IMR-90 (cell line): ENCODE data around the gene FOXP1. TPM values are rescaled to one million over a fixed set of nuclear protein-coding genes. Genes with fewer than 3 reads are reported as not detected.
A peak's percentile ranks its signal among the peaks of the same experiment; 100 is the strongest.

Source experiments
- ATAC-seq: fragments of 200-7000 bp; cut with Tn5 transposase; 2 replicates; pipeline ENCODE4 v1.9.1; 2020; ENCODE audit warnings: low read depth, mild to moderate bottlenecking, moderate library complexity
- BruUV-seq: library from RNA; stranded (reverse); fragments of 400-500 nt; replicated peaks from 2 replicates; lab custom pipeline; 2021; lab: Mats Ljungman, UMichigan
- CTCF ChIA-PET: fragments of 300-600 bp; formaldehyde crosslinking; extraction: SDS; loops from one replicate; lab custom pipeline; 2021; ENCODE audit warnings: antibody characterized with exemption; lab: Yijun Ruan, JAX
- POLR2A ChIA-PET: fragments of 300-600 bp; sonication (Branson Sonifier 250); formaldehyde crosslinking; loops from one replicate; lab custom pipeline; 2022; ENCODE audit warnings: antibody characterized with exemption; ENCODE audit not compliant: unreplicated experiment; lab: Charles Lee
- DNase-seq: peaks from one replicate; pipeline ENCODE4 v3.0.0; 2013
- H2AFZ ChIP-seq: replicated peaks from 2 replicates; pipeline ENCODE3; 2013; ENCODE audit warnings: low read length, mild to moderate bottlenecking; ENCODE audit not compliant: poor library complexity
- H2AK5ac ChIP-seq: 2 replicates; pipeline ENCODE4 v1.6.1; 2013; ENCODE audit warnings: low read depth, low read length, inconsistent platforms
- H2AK9ac ChIP-seq: replicated peaks from 2 replicates; pipeline ENCODE3; 2013; ENCODE audit warnings: mild to moderate bottlenecking, low read depth, low read length, moderate library complexity; ENCODE audit not compliant: poor library complexity
- H2BK120ac ChIP-seq: 2 replicates; pipeline ENCODE4 v1.6.1; 2013; ENCODE audit warnings: low read depth, low read length, inconsistent platforms
- H2BK15ac ChIP-seq: 3 replicates; pipeline ENCODE4 v1.6.1; 2013; ENCODE audit warnings: low read depth, low read length, inconsistent platforms
- H2BK20ac ChIP-seq: 2 replicates; pipeline ENCODE4 v1.6.1; 2013; ENCODE audit warnings: low read depth, mild to moderate bottlenecking, inconsistent platforms, low read length, moderate library complexity
- H2BK5ac ChIP-seq: 2 replicates; pipeline ENCODE4 v1.6.1; 2013; ENCODE audit warnings: mild to moderate bottlenecking, low read depth, low read length, inconsistent platforms; ENCODE audit not compliant: poor library complexity, severe bottlenecking
- H3K14ac ChIP-seq: replicated peaks from 2 replicates; pipeline ENCODE4 v1.6.1; 2013; ENCODE audit warnings: low read depth, low read length, inconsistent platforms
- H3K18ac ChIP-seq: 2 replicates; pipeline ENCODE4 v1.6.1; 2013; ENCODE audit warnings: low read depth, low read length, control low read depth
- H3K23ac ChIP-seq: 2 replicates; pipeline ENCODE4 v1.6.1; 2013; ENCODE audit warnings: low read depth, low read length, inconsistent platforms
- H3K27ac ChIP-seq: 2 replicates; pipeline ENCODE4 v1.5.1; 2013; ENCODE audit warnings: mild to moderate bottlenecking, control low read depth, low read length; ENCODE audit not compliant: insufficient read depth
- H3K27me3 ChIP-seq: 2 replicates; pipeline ENCODE4 v1.6.1; 2013; ENCODE audit warnings: low read length; ENCODE audit not compliant: control insufficient read depth, insufficient read depth
- H3K36me3 ChIP-seq: 2 replicates; pipeline ENCODE4 v1.6.1; 2013; ENCODE audit warnings: low read length, mixed read lengths; ENCODE audit not compliant: control insufficient read depth, insufficient read depth
- H3K4ac ChIP-seq: 2 replicates; pipeline ENCODE4 v1.6.1; 2013; ENCODE audit warnings: low read depth, low read length, inconsistent platforms
- H3K4me1 ChIP-seq: 2 replicates; pipeline ENCODE4 v1.6.1; 2013; ENCODE audit warnings: low read length, mixed read lengths; ENCODE audit not compliant: control insufficient read depth, insufficient read depth
- H3K4me2 ChIP-seq: 2 replicates; pipeline ENCODE4 v1.6.1; 2013; ENCODE audit warnings: low read depth, mild to moderate bottlenecking, control low read depth, low read length, moderate library complexity
- H3K4me3 ChIP-seq: 2 replicates; pipeline ENCODE4 v1.5.1; 2013; ENCODE audit warnings: low read depth, mild to moderate bottlenecking, control low read depth, low read length, moderate library complexity; ENCODE audit not compliant: insufficient read depth
- H3K56ac ChIP-seq: 2 replicates; pipeline ENCODE4 v1.6.1; 2013; ENCODE audit warnings: low read length, inconsistent platforms; ENCODE audit not compliant: insufficient read depth; ENCODE audit errors: extremely low read depth
- H3K79me1 ChIP-seq, 2 experiments: 2 replicates each; pipeline ENCODE4 v1.6.1; 2013; ENCODE audit warnings: low read length in 2 of 2, inconsistent platforms in 1 of 2, low read depth in 1 of 2
- H3K9ac ChIP-seq: 2 replicates; pipeline ENCODE4 v1.6.1; 2013; ENCODE audit warnings: low read depth, low read length, control low read depth
- H3K9me1 ChIP-seq: 2 replicates; pipeline ENCODE4 v1.6.1; 2013; ENCODE audit warnings: low read length, inconsistent platforms; ENCODE audit not compliant: insufficient read depth
- H3K9me3 ChIP-seq: 2 replicates; pipeline ENCODE4 v1.6.1; 2013; ENCODE audit warnings: low read length; ENCODE audit not compliant: control insufficient read depth, insufficient read depth
- H4K20me1 ChIP-seq: 2 replicates; pipeline ENCODE4 v1.6.1; 2013; ENCODE audit warnings: low read length, inconsistent platforms; ENCODE audit not compliant: insufficient read depth
- H4K5ac ChIP-seq: 2 replicates; pipeline ENCODE4 v1.6.1; 2013; ENCODE audit warnings: mild to moderate bottlenecking, low read depth, low read length, control low read depth
- H4K8ac ChIP-seq, 2 experiments: 2 replicates each; pipeline ENCODE4 v1.6.1; 2013; ENCODE audit warnings: low read depth in 2 of 2, low read length in 2 of 2, control low read depth in 1 of 2, inconsistent platforms in 1 of 2
- H4K91ac ChIP-seq: 2 replicates; pipeline ENCODE4 v1.6.1; 2013; ENCODE audit warnings: low read depth, low read length, inconsistent platforms; ENCODE audit not compliant: insufficient read depth
- CHD1 ChIP-seq: IDR thresholded peaks from 2 replicates; pipeline ENCODE4 v1.6.1; 2012; ENCODE audit warnings: low read depth, low read length, improper control_type of control experiment
- MAFK ChIP-seq: IDR thresholded peaks from 2 replicates; pipeline ENCODE4 v1.6.1; 2012; ENCODE audit warnings: low read depth, low read length, improper control_type of control experiment
- POLR2A ChIP-seq: IDR thresholded peaks from 2 replicates; pipeline ENCODE4 v1.6.1; 2012; ENCODE audit warnings: mild to moderate bottlenecking, low read depth, low read length
- RAD21 ChIP-seq: IDR thresholded peaks from 2 replicates; pipeline ENCODE4 v1.6.1; 2012; ENCODE audit warnings: low read length, improper control_type of control experiment
- RCOR1 ChIP-seq: IDR thresholded peaks from 2 replicates; pipeline ENCODE4 v1.6.1; 2012; ENCODE audit warnings: mild to moderate bottlenecking, low read length, improper control_type of control experiment; ENCODE audit not compliant: insufficient replicate concordance
- SMC3 ChIP-seq: fragments of 150-350 bp; IDR thresholded peaks from 2 replicates; pipeline ENCODE4 v1.6.1; 2016; ENCODE audit warnings: low read depth, mild to moderate bottlenecking, antibody characterized with exemption, low read length, moderate library complexity
- WGBS, 2 experiments: methylation state at CpG; one replicate each; pipeline versions ENCODE4 v1.1.5 to v1.1.7; 2013; ENCODE audit warnings: missing lambda C conversion rate in 2 of 2; ENCODE audit not compliant: insufficient read length in 1 of 2; ENCODE audit errors: extremely low coverage in 2 of 2; 5-methylcytosine and 5-hydroxymethylcytosine counted together
- dilution Hi-C: fragments of 300-500 bp; cut with HindIII; formaldehyde crosslinking; loops from one replicate; pipeline ENCODE4 v1.14.3; 2018; ENCODE audit warnings: low sequenced_read_pairs; ENCODE audit not compliant: unreplicated experiment
- in situ Hi-C: fragments of 300-500 bp; cut with MboI; formaldehyde crosslinking; loops from 3 replicates; pipeline ENCODE4 v1.14.3; 2019; ENCODE audit warnings: low sequenced_read_pairs, inconsistent platforms, mixed read lengths
- intact Hi-C: fragments of 100-400 bp; cut with micrococcal nuclease; formaldehyde crosslinking; loops from 2 replicates; pipeline ENCODE4 v1.10.0; 2022
- polyA plus RNA-seq, 3 experiments: library from polyadenylated mRNA; depleted of rRNA; stranded (reverse); fragments of >200 nt; gene quantifications; 2 replicates each; pipeline ENCODE4 v1.2.3, GENCODE V29; 2012; ENCODE audit warnings: low replicate concordance in 1 of 3
- total RNA-seq: library from RNA; depleted of rRNA; stranded (reverse); fragments of >200 nt; gene quantifications from 2 replicates; pipeline ENCODE4 v1.2.3, GENCODE V29; 2012
- TF ChIP-seq, protein P1 (sequence below): fragments of 150-350 bp; IDR thresholded peaks from 2 replicates; pipeline ENCODE4 v1.6.1; 2017; ENCODE audit warnings: mild to moderate bottlenecking, antibody characterized with exemption, low read length, low read depth

FOXP1 gene
- total and polyA plus RNA-seq, 2 of the 4 experiments (the other 2 are of a cell fraction): 37.0 to 132 TPM

DNA sequence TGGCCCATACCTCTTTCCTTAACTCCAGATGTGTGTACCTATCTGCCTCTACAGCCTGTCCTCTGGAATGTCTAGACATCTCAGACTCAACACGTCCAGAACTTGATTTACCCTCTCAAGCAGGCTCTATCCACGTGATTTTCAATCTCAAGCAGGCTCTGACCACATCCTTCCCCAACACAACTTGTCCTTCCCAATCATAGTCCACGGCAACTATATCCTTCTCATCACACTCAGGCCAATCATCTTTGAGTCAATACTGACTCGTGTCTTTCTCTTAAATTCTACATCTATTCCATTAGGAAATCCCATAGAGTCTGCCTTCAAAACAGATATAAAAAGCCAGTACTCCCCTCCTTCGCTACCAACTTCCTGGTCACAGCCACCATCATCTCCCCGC, 70.4 kb downstream of the FOXP1 start:
- H3K79me1 ChIP-seq: peaks cover 28 to 67% of the 10 kb centered on the region in 2 experiments
- ChIA-PET POLR2A (no interaction called here), CTCF (no interaction called here)
- H3K4me3 ChIP-seq: no peak overlapping the region
- peak overlapping the region; percentile 59; the same call in 1 of the 2 replicates for H2AK5ac ChIP-seq
- H3K27ac ChIP-seq: no peak overlapping the region
- 81% methylated on average over 5 of the region's 6 CpGs; no CpG with 5 or more reads in 1 of the 2 experiments for WGBS, 2 experiments
- DNase-seq: no peak
- dilution Hi-C loops: no loop called here
- no peak overlapping the region for H2AFZ ChIP-seq
- H3K56ac ChIP-seq: no peak overlapping the region
- TF ChIP-seq, protein P1, sequence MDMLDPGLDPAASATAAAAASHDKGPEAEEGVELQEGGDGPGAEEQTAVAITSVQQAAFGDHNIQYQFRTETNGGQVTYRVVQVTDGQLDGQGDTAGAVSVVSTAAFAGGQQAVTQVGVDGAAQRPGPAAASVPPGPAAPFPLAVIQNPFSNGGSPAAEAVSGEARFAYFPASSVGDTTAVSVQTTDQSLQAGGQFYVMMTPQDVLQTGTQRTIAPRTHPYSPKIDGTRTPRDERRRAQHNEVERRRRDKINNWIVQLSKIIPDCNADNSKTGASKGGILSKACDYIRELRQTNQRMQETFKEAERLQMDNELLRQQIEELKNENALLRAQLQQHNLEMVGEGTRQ: no peak
- TF ChIP-seq CHD1: no peak
- TF ChIP-seq MAFK: no peak
- no peak for TF ChIP-seq RCOR1
- no peak for TF ChIP-seq POLR2A
- no peak for TF ChIP-seq RAD21
- no peak for TF ChIP-seq SMC3
- H4K8ac ChIP-seq: no peak overlapping the region
- peak overlapping the region; percentile 10; the same call in 1 of the 2 replicates for H3K18ac ChIP-seq
- BruUV-seq: no TSS peak
- no peak overlapping the region for H3K9ac ChIP-seq
- ATAC-seq: no peak
- no peaks in the 10 kb centered on the region for H4K20me1 ChIP-seq
- no peak overlapping the region for H4K5ac ChIP-seq
- peak overlapping the region; percentile 27 for H2BK20ac ChIP-seq
- no peaks in the 10 kb centered on the region for H3K36me3 ChIP-seq
- peak overlapping the region; percentile 19; the same call in 1 of the 2 replicates for H4K91ac ChIP-seq
- H2BK5ac ChIP-seq: no peak overlapping the region
- H2AK9ac ChIP-seq: no peak overlapping the region
- peak overlapping the region; percentile 50; the same call in 1 of the 2 replicates for H3K4ac ChIP-seq
- H3K9me1 ChIP-seq: peaks cover 12% of the 10 kb centered on the region; the same call in 1 of the 2 replicates
- H3K14ac ChIP-seq: no peak overlapping the region
- intact Hi-C loops: loop anchor here (5.0 kb wide), 1 partner anchor 69 kb away; the partner anchor contains the start of gene FOXP1
- peak overlapping the region; percentile 37; the same call in 1 of the 2 replicates for H3K23ac ChIP-seq
- no peaks in the 10 kb centered on the region; the same call in 1 of the 2 replicates for H3K9me3 ChIP-seq
- peaks cover 7% of the 10 kb centered on the region for H3K4me1 ChIP-seq
- peak overlapping the region; percentile 17; the same call in 1 of the 3 replicates for H2BK15ac ChIP-seq
- in situ Hi-C loops: no loop called here
- no peak overlapping the region for H3K4me2 ChIP-seq
- 0 out of 2 replicates have a peak overlapping the region, but pooled peaks have one; percentile 2 for H2BK120ac ChIP-seq
- H3K27me3 ChIP-seq: no peaks in the 10 kb centered on the region
